H9 (cell line): ENCODE results near the gene MTCL1. TPM values are rescaled to one million over a fixed set of nuclear protein-coding genes. Genes with fewer than 3 reads are reported as not detected.

ENCODE experiments used
- DNase-seq: peaks from one replicate; pipeline ENCODE4 v3.0.0-alpha.2; 2017
- H2AFZ ChIP-seq: one replicate; pipeline ENCODE4 v1.6.1; 2013; ENCODE audit warnings: mild to moderate bottlenecking, low read length, control low read depth, moderate library complexity
- H2AK5ac ChIP-seq: 2 replicates; pipeline ENCODE4 v1.6.1; 2013; ENCODE audit warnings: low read length, control low read depth, mixed read lengths; ENCODE audit not compliant: insufficient read length
- H2BK120ac ChIP-seq: one replicate; pipeline ENCODE4 v1.6.1; 2013; ENCODE audit warnings: low read depth, mild to moderate bottlenecking, low read length, control low read depth, inconsistent platforms; ENCODE audit not compliant: poor library complexity, severe bottlenecking
- H2BK12ac ChIP-seq: 2 replicates; pipeline ENCODE4 v1.6.1; 2013; ENCODE audit warnings: low read length, control low read depth, mixed read lengths, low read depth; ENCODE audit not compliant: insufficient read length
- H2BK15ac ChIP-seq: 2 replicates; pipeline ENCODE4 v1.6.1; 2013; ENCODE audit warnings: low read depth, low read length, control low read depth
- H2BK20ac ChIP-seq: one replicate; pipeline ENCODE4 v1.6.1; 2013; ENCODE audit warnings: low read depth, mild to moderate bottlenecking, low read length, control low read depth, inconsistent platforms; ENCODE audit not compliant: poor library complexity, severe bottlenecking
- H2BK5ac ChIP-seq: 2 replicates; pipeline ENCODE4 v1.6.1; 2013; ENCODE audit warnings: low read length, control low read depth, mixed read lengths; ENCODE audit not compliant: insufficient read length
- H3K14ac ChIP-seq: 2 replicates; pipeline ENCODE4 v1.6.1; 2013; ENCODE audit warnings: low read length, control low read depth; ENCODE audit not compliant: insufficient read depth
- H3K18ac ChIP-seq: 2 replicates; pipeline ENCODE4 v1.6.1; 2013; ENCODE audit warnings: low read depth, mild to moderate bottlenecking, mixed read lengths, low read length, control low read depth; ENCODE audit not compliant: insufficient read length
- H3K23ac ChIP-seq: 2 replicates; pipeline ENCODE4 v1.6.1; 2013; ENCODE audit warnings: low read length, control low read depth, mixed read lengths, low read depth; ENCODE audit not compliant: insufficient read length
- H3K23me2 ChIP-seq: 2 replicates; pipeline ENCODE4 v1.6.1; 2013; ENCODE audit warnings: low read depth, mild to moderate bottlenecking, mixed read lengths, low read length, control low read depth; ENCODE audit not compliant: insufficient read length, poor library complexity, severe bottlenecking
- H3K27ac ChIP-seq: 2 replicates; pipeline ENCODE4 v1.5.1; 2013; ENCODE audit warnings: low read length, control low read depth, mixed read lengths, low read depth; ENCODE audit not compliant: insufficient read length
- H3K27me3 ChIP-seq: 2 replicates; pipeline ENCODE4 v1.6.1; 2013; ENCODE audit warnings: low read length, control low read depth, inconsistent platforms; ENCODE audit not compliant: insufficient read depth
- H3K4ac ChIP-seq: 2 replicates; pipeline ENCODE4 v1.6.1; 2013; ENCODE audit warnings: low read depth, mild to moderate bottlenecking, control low read depth, inconsistent platforms, low read length, moderate library complexity
- H3K4me1 ChIP-seq: 2 replicates; pipeline ENCODE4 v1.6.1; 2013; ENCODE audit warnings: low read length, control low read depth, inconsistent platforms; ENCODE audit not compliant: insufficient read depth
- H3K4me2 ChIP-seq: 2 replicates; pipeline ENCODE4 v1.6.1; 2013; ENCODE audit warnings: low read length, control low read depth, mixed read lengths; ENCODE audit not compliant: insufficient read length, insufficient read depth
- H3K56ac ChIP-seq: 2 replicates; pipeline ENCODE4 v1.6.1; 2013; ENCODE audit warnings: low read depth, mild to moderate bottlenecking, mixed read lengths, low read length, control low read depth; ENCODE audit not compliant: insufficient read length
- H3K79me1 ChIP-seq: 2 replicates; pipeline ENCODE4 v1.6.1; 2013; ENCODE audit warnings: low read depth, mild to moderate bottlenecking, moderate library complexity, low read length, control low read depth, inconsistent platforms; ENCODE audit not compliant: insufficient read depth, poor library complexity, severe bottlenecking
- H3K79me2 ChIP-seq: 2 replicates; pipeline ENCODE4 v1.6.1; 2013; ENCODE audit warnings: low read length, control low read depth, inconsistent platforms; ENCODE audit not compliant: insufficient read depth
- H3K9ac ChIP-seq: 2 replicates; pipeline ENCODE4 v1.6.1; 2013; ENCODE audit warnings: low read length, control low read depth, mixed read lengths; ENCODE audit not compliant: insufficient read length; ENCODE audit errors: extremely low read depth
- H3K9me3 ChIP-seq: one replicate; pipeline ENCODE4 v1.6.1; 2013; ENCODE audit warnings: low read depth, low read length, inconsistent platforms; ENCODE audit not compliant: control insufficient read depth
- H3T11ph ChIP-seq: one replicate; pipeline ENCODE4 v1.6.1; 2013; ENCODE audit warnings: mild to moderate bottlenecking, low read length, control low read depth, inconsistent platforms
- H4K20me1 ChIP-seq: one replicate; pipeline ENCODE4 v1.6.1; 2013; ENCODE audit not compliant: control insufficient read depth, insufficient read length, insufficient read depth
- H4K5ac ChIP-seq: 2 replicates; pipeline ENCODE4 v1.6.1; 2013; ENCODE audit warnings: low read depth, mild to moderate bottlenecking, mixed read lengths, low read length, control low read depth; ENCODE audit not compliant: insufficient read length
- H4K8ac ChIP-seq: replicated peaks from 2 replicates; pipeline ENCODE4 v1.6.1; 2013; ENCODE audit warnings: low read length, control low read depth, mixed read lengths, low read depth; ENCODE audit not compliant: insufficient read length
- H4K91ac ChIP-seq: 2 replicates; pipeline ENCODE4 v1.6.1; 2013; ENCODE audit warnings: low read depth, mild to moderate bottlenecking, moderate library complexity, mixed read lengths, low read length, control low read depth; ENCODE audit not compliant: insufficient read length
- H3K27ac Mint-ChIP-seq, 3 experiments: 2 replicates in 2 of 3; 3 replicates in 1 of 3; pipeline ENCODE4 v1.8.0; 2020 to 2021; ENCODE audit warnings: mixed read lengths in 3 of 3, mild to moderate bottlenecking in 1 of 3, moderate library complexity in 1 of 3
- H3K27me3 Mint-ChIP-seq: 2 replicates; pipeline ENCODE4 v1.8.0; 2021; ENCODE audit warnings: low read depth, mild to moderate bottlenecking, moderate library complexity, mixed read lengths
- H3K36me3 Mint-ChIP-seq, 3 experiments: 2 replicates in 2 of 3; 3 replicates in 1 of 3; pipeline ENCODE4 v1.8.0; 2020 to 2021; ENCODE audit warnings: low read depth in 3 of 3, mixed read lengths in 3 of 3; ENCODE audit not compliant: insufficient read depth in 1 of 3
- H3K4me1 Mint-ChIP-seq, 2 experiments: 2 replicates each; pipeline ENCODE4 v1.8.0; 2020; ENCODE audit warnings: mixed read lengths in 2 of 2
- H3K4me3 Mint-ChIP-seq, 2 experiments: 2 replicates in 1 of 2; 3 replicates in 1 of 2; pipeline ENCODE4 v1.8.0; 2020 to 2021; ENCODE audit warnings: mild to moderate bottlenecking in 2 of 2, mixed read lengths in 2 of 2, moderate library complexity in 1 of 2
- H3K9me3 Mint-ChIP-seq, 2 experiments: 2 replicates in 1 of 2; 3 replicates in 1 of 2; pipeline ENCODE4 v1.8.0; 2020; ENCODE audit warnings: mild to moderate bottlenecking in 2 of 2, mixed read lengths in 2 of 2, moderate library complexity in 1 of 2
- WGBS: extraction: QIAGEN DNeasy Blood & Tissue Kit; methylation state at CpG from one replicate; pipeline ENCODE4 v1.1.7; 2013; ENCODE audit warnings: missing lambda C conversion rate, low lambda C conversion rate, mixed read lengths; ENCODE audit not compliant: insufficient read length; ENCODE audit errors: extremely low coverage; 5-methylcytosine and 5-hydroxymethylcytosine counted together
- total RNA-seq: library from RNA; stranded (reverse); gene quantifications from 2 replicates; pipeline ENCODE4 v1.2.1, GENCODE V29; 2021
- TF ChIP-seq, protein P1 (sequence below): fragments of 200-600 bp; sonication (generic); conservative IDR thresholded peaks from 3 replicates; pipeline ENCODE4 v1.8.0; 2021; ENCODE audit warnings: antibody characterized with exemption, mild to moderate bottlenecking

MTCL1 gene
- total RNA-seq, 1 experiment from 2014 or later: 50.7 TPM

DNA sequence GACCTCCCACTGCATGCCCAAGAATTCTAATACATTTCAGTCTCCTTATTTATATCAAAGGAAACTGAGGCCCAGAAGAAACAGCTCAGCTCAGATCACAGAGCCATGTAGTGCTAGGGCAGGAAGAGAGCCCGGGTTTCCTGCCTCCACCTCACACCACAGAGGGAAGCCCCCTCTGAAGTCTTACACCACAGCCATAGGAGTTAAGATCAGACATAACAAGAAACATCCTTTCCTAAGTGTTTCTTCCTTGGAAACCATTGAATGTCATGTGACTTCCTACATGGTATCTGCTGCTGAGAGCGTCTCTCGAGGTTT lies 102.1 kb downstream of the MTCL1 start:
- H3K23ac ChIP-seq: no peak overlapping the region
- no peaks in the 10 kb centered on the region for H3K9me3 Mint-ChIP-seq
- no peak overlapping the region for H3K56ac ChIP-seq
- H3K4me1 Mint-ChIP-seq: peaks cover 10% of the 10 kb centered on the region in 2 experiments
- no peaks in the 10 kb centered on the region for H4K20me1 ChIP-seq
- H3K27me3 Mint-ChIP-seq: no peaks in the 10 kb centered on the region
- H3T11ph ChIP-seq: no peak overlapping the region
- no peak overlapping the region for H3K4ac ChIP-seq
- H3K27ac Mint-ChIP-seq: no peak overlapping the region
- no peak overlapping the region for H3K18ac ChIP-seq
- H4K5ac ChIP-seq: no peak overlapping the region
- no peak overlapping the region for H2AK5ac ChIP-seq
- no peak overlapping the region for H3K4me3 Mint-ChIP-seq
- no peaks in the 10 kb centered on the region for H3K23me2 ChIP-seq
- H2AFZ ChIP-seq: no peak overlapping the region
- H4K91ac ChIP-seq: no peak overlapping the region
- no peaks in the 10 kb centered on the region for H3K27me3 ChIP-seq
- no CpG with 5 or more reads among the region's 3 CpGs for WGBS
- H3K4me2 ChIP-seq: no peak overlapping the region
- no peak overlapping the region for H3K27ac ChIP-seq
- no peak overlapping the region for H2BK5ac ChIP-seq
- peaks cover 15 to 51% (median 51%) of the 10 kb centered on the region in 3 experiments; a peak in 5 of 7 replicates for H3K36me3 Mint-ChIP-seq
- no peak overlapping the region for H2BK120ac ChIP-seq
- H2BK20ac ChIP-seq: no peak overlapping the region
- no peaks in the 10 kb centered on the region for H3K9me3 ChIP-seq
- H3K4me1 ChIP-seq: no peaks in the 10 kb centered on the region; the same call in 1 of the 2 replicates
- no peaks in the 10 kb centered on the region for H3K79me2 ChIP-seq
- TF ChIP-seq, protein P1, sequence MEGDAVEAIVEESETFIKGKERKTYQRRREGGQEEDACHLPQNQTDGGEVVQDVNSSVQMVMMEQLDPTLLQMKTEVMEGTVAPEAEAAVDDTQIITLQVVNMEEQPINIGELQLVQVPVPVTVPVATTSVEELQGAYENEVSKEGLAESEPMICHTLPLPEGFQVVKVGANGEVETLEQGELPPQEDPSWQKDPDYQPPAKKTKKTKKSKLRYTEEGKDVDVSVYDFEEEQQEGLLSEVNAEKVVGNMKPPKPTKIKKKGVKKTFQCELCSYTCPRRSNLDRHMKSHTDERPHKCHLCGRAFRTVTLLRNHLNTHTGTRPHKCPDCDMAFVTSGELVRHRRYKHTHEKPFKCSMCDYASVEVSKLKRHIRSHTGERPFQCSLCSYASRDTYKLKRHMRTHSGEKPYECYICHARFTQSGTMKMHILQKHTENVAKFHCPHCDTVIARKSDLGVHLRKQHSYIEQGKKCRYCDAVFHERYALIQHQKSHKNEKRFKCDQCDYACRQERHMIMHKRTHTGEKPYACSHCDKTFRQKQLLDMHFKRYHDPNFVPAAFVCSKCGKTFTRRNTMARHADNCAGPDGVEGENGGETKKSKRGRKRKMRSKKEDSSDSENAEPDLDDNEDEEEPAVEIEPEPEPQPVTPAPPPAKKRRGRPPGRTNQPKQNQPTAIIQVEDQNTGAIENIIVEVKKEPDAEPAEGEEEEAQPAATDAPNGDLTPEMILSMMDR: no peak
- no peak overlapping the region for H2BK15ac ChIP-seq
- H3K79me1 ChIP-seq: no peaks in the 10 kb centered on the region
- H3K14ac ChIP-seq: no peak overlapping the region
- H2BK12ac ChIP-seq: no peak overlapping the region
- H3K9ac ChIP-seq: no peak overlapping the region
- no peak for DNase-seq
- no peak overlapping the region for H4K8ac ChIP-seq
